Measurements from ENCODE around the gene C16orf96.
"Not testable (repeated sequence)": the region's sequence is repeated elsewhere in the genome, so short reads cannot be mapped to it uniquely, and the experiment has no call there.

C16orf96 gene

GRCh38 chr16:4561596-4561995, 5.5 kb downstream of the C16orf96 start:
- in situ Hi-C loops (cut with MboI; ENCODE audit: low sequenced_read_pairs) = no loop called here

GRCh38 chr16:4564661-4565267, 8.6 kb downstream of the C16orf96 start:
- in situ Hi-C loops (cut with MboI; ENCODE audit: low sequenced_read_pairs) = no loop called here

GRCh38 chr16:4566144-4566543, 10.0 kb downstream of the C16orf96 start:
- in situ Hi-C loops (cut with MboI; ENCODE audit: low sequenced_read_pairs) = no loop called here

- in situ Hi-C loops (cut with MboI; ENCODE audit: low sequenced_read_pairs) = no loop called here
Measured at GRCh38 chr16:4570086-4570485, 13.9 kb downstream of the C16orf96 start.

- in situ Hi-C loops (cut with MboI; ENCODE audit: low sequenced_read_pairs) = no loop called here
Measured at GRCh38 chr16:4570688-4571321, 14.7 kb downstream of the C16orf96 start.

- in situ Hi-C loops (cut with MboI; ENCODE audit: low sequenced_read_pairs) = no loop called here
Measured at GRCh38 chr16:4572715-4573114, 16.6 kb downstream of the C16orf96 start.

GRCh38 chr16:4573926-4574325, 17.8 kb downstream of the C16orf96 start:
- in situ Hi-C loops (cut with MboI; ENCODE audit: low sequenced_read_pairs) = not testable (repeated sequence)

- in situ Hi-C loops (cut with MboI; ENCODE audit: low sequenced_read_pairs) = no loop called here
Measured at GRCh38 chr16:4574919-4575705, 19.0 kb downstream of the C16orf96 start.

- in situ Hi-C loops (cut with MboI; ENCODE audit: low sequenced_read_pairs) = no loop called here
Measured at GRCh38 chr16:4576008-4576407, 19.9 kb downstream of the C16orf96 start.

- in situ Hi-C loops (cut with MboI; ENCODE audit: low sequenced_read_pairs) = no loop called here
Measured at GRCh38 chr16:4578961-4579530, 22.9 kb downstream of the C16orf96 start.

GRCh38 chr16:4580250-4580649, 24.1 kb downstream of the C16orf96 start:
- in situ Hi-C loops (cut with MboI; ENCODE audit: low sequenced_read_pairs) = no loop called here

GRCh38 chr16:4583906-4584305, 27.8 kb downstream of the C16orf96 start:
- in situ Hi-C loops (cut with MboI; ENCODE audit: low sequenced_read_pairs) = no loop called here

GRCh38 chr16:4586291-4586690, 30.2 kb downstream of the C16orf96 start:
- in situ Hi-C loops (cut with MboI; ENCODE audit: low sequenced_read_pairs) = no loop called here

GRCh38 chr16:4588386-4588785, 32.2 kb downstream of the C16orf96 start:
- in situ Hi-C loops (cut with MboI; ENCODE audit: low sequenced_read_pairs) = no loop called here

GRCh38 chr16:4588961-4589360, 32.8 kb downstream of the C16orf96 start:
- in situ Hi-C loops (cut with MboI; ENCODE audit: low sequenced_read_pairs) = no loop called here

- in situ Hi-C loops (cut with MboI; ENCODE audit: low sequenced_read_pairs) = no loop called here
Measured at GRCh38 chr16:4591191-4591590, 35.1 kb downstream of the C16orf96 start.

- in situ Hi-C loops (cut with MboI; ENCODE audit: low sequenced_read_pairs) = no loop called here
Measured at GRCh38 chr16:4591706-4592470, 35.7 kb downstream of the C16orf96 start.

GRCh38 chr16:4593086-4593485, 36.9 kb downstream of the C16orf96 start:
- in situ Hi-C loops (cut with MboI; ENCODE audit: low sequenced_read_pairs) = no loop called here

- in situ Hi-C loops (cut with MboI; ENCODE audit: low sequenced_read_pairs) = no loop called here
Measured at GRCh38 chr16:4594433-4595410, 38.6 kb downstream of the C16orf96 start.

- in situ Hi-C loops (cut with MboI; ENCODE audit: low sequenced_read_pairs) = no loop called here
Measured at GRCh38 chr16:4597174-4597573, 41.0 kb downstream of the C16orf96 start.

All from HL-60/S4 treated with retinoic acid at 250 ng/mL for 4 days and 3 days (cell line).